Testis (tissue), 2 donors: Measurements from ENCODE around the gene GATA2.

ENCODE experiments used
- POLR2A ChIP-seq: fragments of 450-650 bp; IDR thresholded peaks from one replicate; pipeline ENCODE4 v1.6.1; 2017; ENCODE audit warnings: antibody characterized with exemption, mild to moderate bottlenecking, moderate library complexity
- TF ChIP-seq, protein P1 (sequence below), 3 experiments: fragments of 450-650 bp in 2 of 3; fragments of 200-600 bp in 1 of 3; sonication (generic) in 1 of 3; IDR thresholded peaks; one replicate each; pipeline ENCODE4 v1.5.1; 2016 to 2019; ENCODE audit warnings: antibody characterized with exemption in 3 of 3, mild to moderate bottlenecking in 2 of 3, moderate library complexity in 1 of 3

DNA sequence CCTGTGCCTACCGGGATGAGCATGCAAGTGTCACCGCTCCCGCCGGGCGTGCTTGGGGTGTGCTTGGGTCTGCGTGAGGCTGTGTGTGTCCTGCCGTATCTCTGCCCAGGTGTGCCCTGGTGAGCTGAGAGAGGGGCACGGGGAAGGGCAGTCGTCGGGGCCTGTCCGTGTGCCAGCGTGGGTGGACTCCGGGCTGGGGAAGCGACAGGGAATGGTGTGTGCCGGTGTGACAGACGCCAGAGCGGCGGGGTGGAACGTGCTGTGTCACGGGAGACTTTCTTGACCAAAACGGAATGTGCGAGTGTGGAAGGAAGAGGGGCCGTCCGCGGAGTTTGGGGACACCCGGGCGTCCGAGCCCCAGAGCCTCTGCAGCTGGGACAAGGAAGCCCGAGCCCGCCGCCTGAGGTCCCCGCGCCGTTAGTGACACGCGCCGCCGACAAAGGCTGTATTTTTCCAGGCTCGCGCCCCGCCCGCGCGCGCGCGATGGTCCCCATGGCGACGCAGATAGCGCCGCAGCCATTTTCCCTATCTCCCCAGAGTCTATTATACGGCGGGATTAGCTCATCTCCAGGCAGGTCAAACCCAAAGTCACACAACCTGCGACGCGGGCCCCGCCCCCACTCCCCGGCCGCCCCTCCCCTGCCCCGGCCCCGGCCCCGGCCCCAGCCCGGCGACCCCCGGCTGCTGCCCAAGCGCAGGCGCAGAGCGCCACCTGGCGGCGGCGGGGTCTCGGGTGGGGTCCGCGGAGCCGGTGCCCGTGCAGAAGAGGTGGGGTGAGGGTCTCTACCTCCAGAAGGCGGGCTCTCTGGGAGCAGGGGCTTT, 4.5 kb upstream of the GATA2 start:
- TF ChIP-seq, protein P1, sequence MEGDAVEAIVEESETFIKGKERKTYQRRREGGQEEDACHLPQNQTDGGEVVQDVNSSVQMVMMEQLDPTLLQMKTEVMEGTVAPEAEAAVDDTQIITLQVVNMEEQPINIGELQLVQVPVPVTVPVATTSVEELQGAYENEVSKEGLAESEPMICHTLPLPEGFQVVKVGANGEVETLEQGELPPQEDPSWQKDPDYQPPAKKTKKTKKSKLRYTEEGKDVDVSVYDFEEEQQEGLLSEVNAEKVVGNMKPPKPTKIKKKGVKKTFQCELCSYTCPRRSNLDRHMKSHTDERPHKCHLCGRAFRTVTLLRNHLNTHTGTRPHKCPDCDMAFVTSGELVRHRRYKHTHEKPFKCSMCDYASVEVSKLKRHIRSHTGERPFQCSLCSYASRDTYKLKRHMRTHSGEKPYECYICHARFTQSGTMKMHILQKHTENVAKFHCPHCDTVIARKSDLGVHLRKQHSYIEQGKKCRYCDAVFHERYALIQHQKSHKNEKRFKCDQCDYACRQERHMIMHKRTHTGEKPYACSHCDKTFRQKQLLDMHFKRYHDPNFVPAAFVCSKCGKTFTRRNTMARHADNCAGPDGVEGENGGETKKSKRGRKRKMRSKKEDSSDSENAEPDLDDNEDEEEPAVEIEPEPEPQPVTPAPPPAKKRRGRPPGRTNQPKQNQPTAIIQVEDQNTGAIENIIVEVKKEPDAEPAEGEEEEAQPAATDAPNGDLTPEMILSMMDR (IDR thresholded peaks at IDR 0.05) = peak; percentile 50 to 89 (median 58)
- no peak for TF ChIP-seq POLR2A
